Measurements from ENCODE around the gene CACNG1. TPM values are rescaled to one million over a fixed set of nuclear protein-coding genes. Genes with fewer than 3 reads are reported as not detected.

The CACNG1 gene
- total RNA-seq, 4 donors from 2014 or later, result not detected

DNA sequence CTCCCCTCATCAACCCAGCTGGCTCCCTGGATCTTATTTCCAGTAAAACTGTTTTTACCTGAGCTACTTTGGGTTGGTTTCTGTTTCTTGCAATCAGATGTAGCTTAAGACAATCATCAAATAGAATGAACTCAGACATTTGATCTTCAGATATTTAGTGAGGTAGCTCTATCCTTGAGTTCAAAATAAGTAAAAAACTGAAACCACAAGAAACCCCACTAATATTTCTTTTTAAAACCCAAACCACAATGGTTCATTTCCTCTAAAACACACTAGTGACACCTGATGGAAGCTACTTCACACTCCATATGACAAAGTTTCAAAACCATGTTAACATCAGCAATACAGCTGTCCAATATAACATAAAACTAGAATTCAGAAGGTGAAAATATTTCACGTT lies 37.8 kb downstream of the CACNG1 start:
- TF ChIP-seq, protein P1, sequence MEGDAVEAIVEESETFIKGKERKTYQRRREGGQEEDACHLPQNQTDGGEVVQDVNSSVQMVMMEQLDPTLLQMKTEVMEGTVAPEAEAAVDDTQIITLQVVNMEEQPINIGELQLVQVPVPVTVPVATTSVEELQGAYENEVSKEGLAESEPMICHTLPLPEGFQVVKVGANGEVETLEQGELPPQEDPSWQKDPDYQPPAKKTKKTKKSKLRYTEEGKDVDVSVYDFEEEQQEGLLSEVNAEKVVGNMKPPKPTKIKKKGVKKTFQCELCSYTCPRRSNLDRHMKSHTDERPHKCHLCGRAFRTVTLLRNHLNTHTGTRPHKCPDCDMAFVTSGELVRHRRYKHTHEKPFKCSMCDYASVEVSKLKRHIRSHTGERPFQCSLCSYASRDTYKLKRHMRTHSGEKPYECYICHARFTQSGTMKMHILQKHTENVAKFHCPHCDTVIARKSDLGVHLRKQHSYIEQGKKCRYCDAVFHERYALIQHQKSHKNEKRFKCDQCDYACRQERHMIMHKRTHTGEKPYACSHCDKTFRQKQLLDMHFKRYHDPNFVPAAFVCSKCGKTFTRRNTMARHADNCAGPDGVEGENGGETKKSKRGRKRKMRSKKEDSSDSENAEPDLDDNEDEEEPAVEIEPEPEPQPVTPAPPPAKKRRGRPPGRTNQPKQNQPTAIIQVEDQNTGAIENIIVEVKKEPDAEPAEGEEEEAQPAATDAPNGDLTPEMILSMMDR (IDR thresholded peaks at IDR 0.05; ENCODE audit: low read depth), result no peak

DNA sequence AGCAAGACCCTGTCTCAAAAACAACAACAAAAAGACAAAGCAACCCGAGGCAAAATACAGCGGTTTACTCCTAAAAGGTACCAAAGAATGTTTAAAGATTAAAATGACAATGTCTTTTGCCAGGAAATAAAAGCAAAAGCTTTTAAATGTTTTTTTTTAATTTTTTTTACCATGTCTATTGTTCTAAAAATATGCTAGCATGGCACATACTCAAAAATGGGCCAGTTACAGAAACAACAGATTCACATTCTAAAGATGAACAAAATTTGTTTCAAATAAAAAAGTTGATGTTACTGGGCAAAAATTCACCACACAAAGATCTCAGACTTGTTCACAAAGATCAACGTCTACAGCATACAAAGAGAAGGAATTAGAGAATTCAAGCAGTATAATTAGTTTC lies 41.1 kb downstream of the CACNG1 start:
- TF ChIP-seq, protein P1 (IDR thresholded peaks at IDR 0.05; ENCODE audit: low read depth), result no peak

DNA sequence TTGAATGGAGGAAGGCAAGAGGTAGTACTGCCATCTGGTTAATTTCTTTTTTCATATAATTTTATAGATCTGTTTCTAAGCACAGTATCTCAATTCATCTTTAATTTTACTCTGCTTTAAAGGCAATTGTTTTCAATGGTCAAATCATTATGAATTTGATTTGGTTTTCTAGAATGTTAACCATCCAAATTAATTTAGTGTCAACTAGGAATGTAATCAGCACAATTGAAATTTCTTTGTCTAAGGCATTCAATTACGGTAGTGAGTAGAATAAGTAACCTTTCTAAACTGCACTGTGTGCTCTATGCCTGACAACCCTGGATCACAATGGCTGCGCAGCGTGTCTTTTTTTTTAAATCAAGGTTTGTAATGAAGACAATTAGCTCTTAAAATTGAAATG lies 44.3 kb downstream of the CACNG1 start:
- TF ChIP-seq, protein P1 (IDR thresholded peaks at IDR 0.05; ENCODE audit: low read depth), result no peak

DNA sequence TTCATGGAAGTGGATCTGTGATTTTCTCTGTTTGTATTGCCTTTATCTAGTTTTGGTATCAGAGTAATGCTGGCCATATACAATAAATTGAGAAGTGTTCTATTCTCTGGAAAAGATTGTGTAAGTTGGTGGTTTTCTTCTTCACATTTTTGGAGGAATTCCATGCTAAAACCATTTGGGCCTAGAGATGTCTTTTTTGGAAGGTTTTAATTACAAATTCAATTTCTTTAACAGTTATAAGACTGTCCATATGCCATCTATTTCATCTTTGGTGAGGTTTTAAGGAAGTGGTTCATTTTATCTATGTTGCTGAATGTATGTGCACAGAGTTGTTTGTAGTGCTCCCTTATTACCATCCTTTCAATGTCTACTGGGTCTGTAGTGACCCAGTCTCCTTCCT lies 46.0 kb downstream of the CACNG1 start:
- TF ChIP-seq, protein P1 (IDR thresholded peaks at IDR 0.05; ENCODE audit: low read depth), result no peak

DNA sequence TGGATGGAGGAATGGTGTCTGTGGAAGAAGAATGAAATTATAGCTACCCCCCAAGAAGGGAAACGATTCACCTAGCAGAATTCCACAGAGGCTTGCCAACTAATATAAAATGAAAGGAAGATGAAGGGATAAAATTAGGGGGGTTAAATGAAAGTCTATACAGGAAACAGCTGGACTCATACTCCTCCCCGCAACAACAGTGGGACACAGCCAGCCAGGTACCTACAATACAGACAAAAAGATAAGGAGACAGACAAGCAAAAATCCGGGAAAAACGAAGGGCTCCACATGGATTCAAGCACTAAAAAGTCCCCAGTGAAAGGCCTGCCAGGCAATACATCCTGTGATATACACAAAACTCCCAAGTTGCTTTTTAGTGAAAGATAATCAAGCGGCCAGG lies 47.9 kb downstream of the CACNG1 start:
- TF ChIP-seq, protein P1 (IDR thresholded peaks at IDR 0.05; ENCODE audit: low read depth), result no peak

DNA sequence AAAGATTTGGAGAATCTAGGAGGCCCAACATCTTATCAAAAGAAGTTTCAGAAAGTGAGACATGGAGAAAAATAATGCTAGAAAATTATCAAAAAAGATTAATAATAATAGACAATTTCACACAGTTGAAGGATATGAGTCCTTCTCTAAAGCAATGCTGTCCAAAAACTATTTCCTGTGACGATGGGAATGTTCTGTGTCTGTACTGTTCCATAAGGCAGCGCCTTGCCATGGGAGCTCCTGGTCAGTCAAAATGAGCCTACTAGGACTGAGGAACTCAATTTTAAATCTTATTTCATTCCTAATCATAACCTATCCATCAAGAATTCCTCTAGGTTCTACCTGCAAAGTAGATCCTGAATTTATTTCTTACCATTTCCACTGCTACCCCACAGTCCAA lies 49.0 kb downstream of the CACNG1 start:
- TF ChIP-seq, protein P1 (IDR thresholded peaks at IDR 0.05; ENCODE audit: low read depth), result no peak

DNA sequence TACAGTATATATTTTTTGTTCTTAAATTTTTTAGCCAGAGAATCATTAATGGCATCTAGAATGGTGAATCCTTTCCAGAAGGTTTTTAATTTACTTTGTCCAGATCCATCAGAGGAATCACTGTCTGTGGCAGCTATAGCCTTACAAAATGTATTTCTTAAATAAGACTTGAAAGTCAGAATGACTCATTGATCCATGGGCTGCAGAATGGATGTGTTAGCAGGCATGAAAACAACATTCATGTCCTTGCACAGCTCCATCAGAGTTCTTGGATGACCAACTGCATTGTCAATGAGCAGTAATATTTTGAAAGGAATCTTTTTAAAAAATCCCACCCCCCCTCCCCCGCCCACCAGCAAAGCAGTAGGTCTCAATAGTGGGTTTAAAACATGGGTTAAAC lies 51.4 kb downstream of the CACNG1 start:
- TF ChIP-seq, protein P1 (IDR thresholded peaks at IDR 0.05; ENCODE audit: low read depth), result no peak
